B cell (primary cell): ENCODE measurements around the gene TMEM266.

ENCODE experiments used
- EZH2 ChIP-seq: IDR thresholded peaks from 2 replicates; pipeline ENCODE4 v1.6.1; 2012; ENCODE audit warnings: borderline replicate concordance, low read depth, mild to moderate bottlenecking, moderate library complexity, low read length; ENCODE audit not compliant: insufficient read depth, poor library complexity, severe bottlenecking
- TF ChIP-seq, protein P1 (sequence below): fragments of 200-600 bp; IDR thresholded peaks from one replicate; pipeline ENCODE4 v1.8.0; 2022; ENCODE audit warnings: antibody characterized with exemption, mild to moderate bottlenecking

DNA sequence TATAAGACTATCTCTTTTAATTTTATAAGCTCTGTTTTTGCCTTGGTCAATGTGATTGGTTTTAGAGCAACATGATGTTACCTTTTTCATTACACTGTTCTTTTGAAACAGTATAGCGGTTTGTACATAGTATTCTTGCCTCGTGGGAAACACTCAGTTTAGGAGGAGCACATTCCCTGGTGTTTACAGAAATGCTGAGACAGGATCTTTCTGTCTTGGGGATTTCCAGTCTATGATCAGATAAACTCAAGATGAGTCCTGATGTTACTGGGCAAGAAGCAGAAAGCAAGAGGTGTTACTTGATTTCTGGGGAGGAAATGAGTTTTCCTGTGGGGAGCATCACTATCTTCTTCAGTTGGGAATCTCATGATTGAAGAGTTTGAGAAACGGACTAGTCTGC is 2.5 kb downstream of the TMEM266 start:
- TF ChIP-seq, protein P1, sequence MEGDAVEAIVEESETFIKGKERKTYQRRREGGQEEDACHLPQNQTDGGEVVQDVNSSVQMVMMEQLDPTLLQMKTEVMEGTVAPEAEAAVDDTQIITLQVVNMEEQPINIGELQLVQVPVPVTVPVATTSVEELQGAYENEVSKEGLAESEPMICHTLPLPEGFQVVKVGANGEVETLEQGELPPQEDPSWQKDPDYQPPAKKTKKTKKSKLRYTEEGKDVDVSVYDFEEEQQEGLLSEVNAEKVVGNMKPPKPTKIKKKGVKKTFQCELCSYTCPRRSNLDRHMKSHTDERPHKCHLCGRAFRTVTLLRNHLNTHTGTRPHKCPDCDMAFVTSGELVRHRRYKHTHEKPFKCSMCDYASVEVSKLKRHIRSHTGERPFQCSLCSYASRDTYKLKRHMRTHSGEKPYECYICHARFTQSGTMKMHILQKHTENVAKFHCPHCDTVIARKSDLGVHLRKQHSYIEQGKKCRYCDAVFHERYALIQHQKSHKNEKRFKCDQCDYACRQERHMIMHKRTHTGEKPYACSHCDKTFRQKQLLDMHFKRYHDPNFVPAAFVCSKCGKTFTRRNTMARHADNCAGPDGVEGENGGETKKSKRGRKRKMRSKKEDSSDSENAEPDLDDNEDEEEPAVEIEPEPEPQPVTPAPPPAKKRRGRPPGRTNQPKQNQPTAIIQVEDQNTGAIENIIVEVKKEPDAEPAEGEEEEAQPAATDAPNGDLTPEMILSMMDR = no peak
- TF ChIP-seq EZH2 = no peak
